HEK293 (cell line): ENCODE data around the gene UQCRFS1.
A peak's percentile ranks its signal among the peaks of the same experiment; 100 is the strongest.

Experiments
- GLIS1 ChIP-seq: fragments of 450-650 bp; formaldehyde crosslinking; IDR thresholded peaks from 2 replicates; pipeline ENCODE4 v1.5.1; 2016; ENCODE audit warnings: missing biosample characterization, missing genetic modification characterization
- YY1 ChIP-seq: fragments of 450-650 bp; formaldehyde crosslinking; IDR thresholded peaks from 2 replicates; pipeline ENCODE4 v1.5.1; 2018; ENCODE audit warnings: missing biosample characterization, missing genetic modification characterization
- ZNF114 ChIP-seq: fragments of 450-650 bp; formaldehyde crosslinking; IDR thresholded peaks from 2 replicates; pipeline ENCODE4 v1.5.0; 2017; ENCODE audit warnings: missing biosample characterization, missing genetic modification characterization
- ZNF274 ChIP-seq, 2 experiments: fragments of 200-500 bp in 1 of 2; fragments of 450-650 bp in 1 of 2; sonication (Bioruptor generic) in 1 of 2; formaldehyde crosslinking in 1 of 2; IDR thresholded peaks; 2 replicates each; pipeline versions ENCODE4 v1.5.1 to v1.6.1; 2014 to 2016; ENCODE audit warnings: borderline replicate concordance in 1 of 2, inconsistent platforms in 1 of 2, low read length in 1 of 2, missing biosample characterization in 1 of 2, missing genetic modification characterization in 1 of 2
- ZNF292 ChIP-seq: fragments of 450-650 bp; formaldehyde crosslinking; IDR thresholded peaks from 2 replicates; pipeline ENCODE4 v1.5.1; 2016; ENCODE audit warnings: low read depth, missing biosample characterization, missing genetic modification characterization, borderline replicate concordance
- ZNF350 ChIP-seq: fragments of 450-650 bp; formaldehyde crosslinking; IDR thresholded peaks from 2 replicates; pipeline ENCODE4 v1.5.0; 2017; ENCODE audit warnings: missing biosample characterization, mild to moderate bottlenecking, missing genetic modification characterization
- ZNF530 ChIP-seq: fragments of 450-650 bp; formaldehyde crosslinking; IDR thresholded peaks from 2 replicates; pipeline ENCODE4 v1.5.1; 2016; ENCODE audit warnings: low read depth, missing biosample characterization, missing genetic modification characterization
- ZNF549 ChIP-seq: fragments of 450-650 bp; IDR thresholded peaks from 2 replicates; pipeline ENCODE4 v1.5.1; 2018; ENCODE audit warnings: missing biosample characterization, missing genetic modification characterization, mild to moderate bottlenecking, inconsistent platforms, moderate library complexity
- ZNF747 ChIP-seq: fragments of 450-650 bp; formaldehyde crosslinking; IDR thresholded peaks from 2 replicates; pipeline ENCODE4 v1.5.1; 2016; ENCODE audit warnings: missing biosample characterization, missing genetic modification characterization
- ZNF792 ChIP-seq: fragments of 450-650 bp; formaldehyde crosslinking; IDR thresholded peaks from 2 replicates; pipeline ENCODE4 v1.5.1; 2016; ENCODE audit warnings: missing biosample characterization, missing genetic modification characterization
- TF ChIP-seq, protein P1 (sequence below): fragments of 450-650 bp; formaldehyde crosslinking; IDR thresholded peaks from 2 replicates; pipeline ENCODE4 v1.5.1; 2016; ENCODE audit warnings: missing biosample characterization, missing genetic modification characterization

DNA sequence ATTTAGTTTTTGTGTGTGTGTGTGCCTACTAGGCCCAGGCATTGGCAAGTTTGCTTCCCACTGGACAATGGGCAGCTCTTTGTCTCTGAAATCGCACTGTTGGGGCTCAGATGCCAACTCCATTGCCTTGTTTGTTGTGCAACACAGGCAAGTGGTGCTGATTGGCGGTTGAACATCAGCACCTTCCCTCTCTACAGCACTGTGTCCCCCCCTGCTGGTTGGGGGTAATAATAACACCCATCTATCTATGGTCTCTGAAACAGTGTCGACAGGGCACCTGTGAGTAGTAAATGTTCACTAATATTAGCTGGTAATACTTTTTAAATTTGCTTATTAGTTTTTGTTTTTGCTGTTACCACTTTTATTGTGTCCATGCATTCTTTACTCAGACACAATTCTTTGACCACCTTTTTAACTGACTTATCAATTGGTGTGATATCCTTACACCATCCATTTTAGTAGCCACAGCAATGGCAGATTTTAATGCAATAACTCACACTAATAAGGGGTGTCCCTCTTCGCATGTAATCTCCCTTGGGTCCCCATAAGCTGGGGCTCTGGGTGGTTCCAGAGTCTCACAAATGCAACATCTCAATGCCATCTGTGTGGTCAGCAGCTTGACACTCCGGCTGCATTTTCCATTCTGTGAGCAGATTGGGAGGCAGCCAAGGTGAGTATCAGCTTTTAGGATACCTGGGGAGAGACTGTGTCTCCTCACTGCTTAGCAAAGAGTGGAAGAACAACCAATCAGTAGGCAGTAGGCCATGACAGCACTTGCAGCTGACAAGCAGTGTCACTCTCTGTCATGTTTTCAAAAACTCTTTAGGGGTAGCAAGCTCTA is 47.7 kb upstream of the UQCRFS1 start:
- no peak for TF ChIP-seq ZNF114 (tag by site-specific recombination)
- no peak for TF ChIP-seq ZNF292 (tag by site-specific recombination)
- TF ChIP-seq, protein P1, sequence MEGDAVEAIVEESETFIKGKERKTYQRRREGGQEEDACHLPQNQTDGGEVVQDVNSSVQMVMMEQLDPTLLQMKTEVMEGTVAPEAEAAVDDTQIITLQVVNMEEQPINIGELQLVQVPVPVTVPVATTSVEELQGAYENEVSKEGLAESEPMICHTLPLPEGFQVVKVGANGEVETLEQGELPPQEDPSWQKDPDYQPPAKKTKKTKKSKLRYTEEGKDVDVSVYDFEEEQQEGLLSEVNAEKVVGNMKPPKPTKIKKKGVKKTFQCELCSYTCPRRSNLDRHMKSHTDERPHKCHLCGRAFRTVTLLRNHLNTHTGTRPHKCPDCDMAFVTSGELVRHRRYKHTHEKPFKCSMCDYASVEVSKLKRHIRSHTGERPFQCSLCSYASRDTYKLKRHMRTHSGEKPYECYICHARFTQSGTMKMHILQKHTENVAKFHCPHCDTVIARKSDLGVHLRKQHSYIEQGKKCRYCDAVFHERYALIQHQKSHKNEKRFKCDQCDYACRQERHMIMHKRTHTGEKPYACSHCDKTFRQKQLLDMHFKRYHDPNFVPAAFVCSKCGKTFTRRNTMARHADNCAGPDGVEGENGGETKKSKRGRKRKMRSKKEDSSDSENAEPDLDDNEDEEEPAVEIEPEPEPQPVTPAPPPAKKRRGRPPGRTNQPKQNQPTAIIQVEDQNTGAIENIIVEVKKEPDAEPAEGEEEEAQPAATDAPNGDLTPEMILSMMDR (tag by site-specific recombination), result peak; percentile 45; the same call in 1 of the 2 replicates
- TF ChIP-seq ZNF549 (tag by site-specific recombination), result no peak
- TF ChIP-seq ZNF274 (IDR thresholded peaks at IDR 0.05; ENCODE audit: low read length), result no peak
- TF ChIP-seq ZNF274 (tag by site-specific recombination; IDR thresholded peaks at IDR 0.05; ENCODE audit: borderline replicate concordance), result peak; percentile 20; the same call in 1 of the 2 replicates
- no peak for TF ChIP-seq ZNF792 (tag by site-specific recombination)
- no peak for TF ChIP-seq ZNF350 (tag by site-specific recombination)
- no peak for TF ChIP-seq ZNF530 (tag by site-specific recombination)
- TF ChIP-seq ZNF747, result no peak
- TF ChIP-seq YY1, result no peak
- no peak for TF ChIP-seq GLIS1 (tag by site-specific recombination)
